Measurements from ENCODE around the gene ARHGAP29. TPM values are rescaled to one million over a fixed set of nuclear protein-coding genes. Genes with fewer than 3 reads are reported as not detected.

ARHGAP29 gene
- total RNA-seq, 2 experiments from 2014 or later: not detected

DNA sequence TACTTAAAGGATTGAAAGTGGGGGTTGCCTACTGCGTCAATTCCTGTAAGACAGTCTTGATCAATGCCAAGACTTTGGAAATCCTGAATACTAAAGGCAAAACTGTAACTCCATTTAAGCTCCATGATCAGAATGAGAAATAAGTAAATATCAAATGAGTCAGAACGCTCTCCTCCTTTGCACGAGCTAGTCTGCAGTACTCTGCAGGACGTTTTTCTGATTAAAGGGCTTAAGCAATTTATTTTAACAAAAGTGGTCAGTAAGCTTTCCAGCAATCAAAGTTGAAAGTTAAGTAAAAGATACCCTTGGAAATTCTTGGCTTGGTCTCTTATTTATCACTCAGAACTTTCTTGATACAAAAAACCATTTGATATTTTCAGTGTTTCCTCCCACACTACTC is 35.7 kb upstream of the ARHGAP29 start:
- H3K4me3 Mint-ChIP-seq: no peak overlapping the region
- TF ChIP-seq, protein P1, sequence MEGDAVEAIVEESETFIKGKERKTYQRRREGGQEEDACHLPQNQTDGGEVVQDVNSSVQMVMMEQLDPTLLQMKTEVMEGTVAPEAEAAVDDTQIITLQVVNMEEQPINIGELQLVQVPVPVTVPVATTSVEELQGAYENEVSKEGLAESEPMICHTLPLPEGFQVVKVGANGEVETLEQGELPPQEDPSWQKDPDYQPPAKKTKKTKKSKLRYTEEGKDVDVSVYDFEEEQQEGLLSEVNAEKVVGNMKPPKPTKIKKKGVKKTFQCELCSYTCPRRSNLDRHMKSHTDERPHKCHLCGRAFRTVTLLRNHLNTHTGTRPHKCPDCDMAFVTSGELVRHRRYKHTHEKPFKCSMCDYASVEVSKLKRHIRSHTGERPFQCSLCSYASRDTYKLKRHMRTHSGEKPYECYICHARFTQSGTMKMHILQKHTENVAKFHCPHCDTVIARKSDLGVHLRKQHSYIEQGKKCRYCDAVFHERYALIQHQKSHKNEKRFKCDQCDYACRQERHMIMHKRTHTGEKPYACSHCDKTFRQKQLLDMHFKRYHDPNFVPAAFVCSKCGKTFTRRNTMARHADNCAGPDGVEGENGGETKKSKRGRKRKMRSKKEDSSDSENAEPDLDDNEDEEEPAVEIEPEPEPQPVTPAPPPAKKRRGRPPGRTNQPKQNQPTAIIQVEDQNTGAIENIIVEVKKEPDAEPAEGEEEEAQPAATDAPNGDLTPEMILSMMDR (IDR thresholded peaks at IDR 0.05): no peak
- CTCF ChIA-PET: interaction anchor here (1.0 kb wide), 1 partner anchor 63 kb away, joined by 3 read pairs; no protein-coding TSS in a partner anchor
- H3K27ac Mint-ChIP-seq: no peak overlapping the region
- H3K27me3 Mint-ChIP-seq: peaks cover 15% of the 10 kb centered on the region
- no peaks in the 10 kb centered on the region for H3K9me3 Mint-ChIP-seq
- H3K4me1 Mint-ChIP-seq (ENCODE audit: low read depth): no peaks in the 10 kb centered on the region
- intact Hi-C loops (cut with micrococcal nuclease): no loop called here
- POLR2A ChIA-PET: no interaction called here
- ATAC-seq (no peak), DNase-seq (no peak)
- H3K36me3 Mint-ChIP-seq (ENCODE audit: low read depth): no peaks in the 10 kb centered on the region

DNA sequence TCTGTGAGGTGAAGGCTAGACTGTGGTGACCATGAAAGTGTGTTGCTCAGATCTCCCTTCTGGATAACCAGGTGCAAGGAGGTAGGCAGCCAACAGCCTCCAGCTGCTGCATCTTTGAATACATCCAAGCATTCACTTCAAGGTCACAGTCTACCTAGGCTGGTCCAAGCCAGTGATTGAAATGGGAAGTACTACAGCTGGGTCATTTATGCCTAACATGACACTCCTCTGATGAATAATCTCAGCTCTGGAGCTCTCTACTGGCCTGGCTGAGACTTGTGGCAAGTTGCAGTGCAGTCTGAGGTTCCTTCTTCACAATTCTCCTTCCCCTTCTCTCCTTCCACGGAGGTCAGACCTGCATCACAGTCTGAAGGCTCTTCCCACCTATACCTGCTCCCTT is 35.0 kb upstream of the ARHGAP29 start:
- no peak for DNase-seq
- CTCF ChIA-PET: no interaction called here

DNA sequence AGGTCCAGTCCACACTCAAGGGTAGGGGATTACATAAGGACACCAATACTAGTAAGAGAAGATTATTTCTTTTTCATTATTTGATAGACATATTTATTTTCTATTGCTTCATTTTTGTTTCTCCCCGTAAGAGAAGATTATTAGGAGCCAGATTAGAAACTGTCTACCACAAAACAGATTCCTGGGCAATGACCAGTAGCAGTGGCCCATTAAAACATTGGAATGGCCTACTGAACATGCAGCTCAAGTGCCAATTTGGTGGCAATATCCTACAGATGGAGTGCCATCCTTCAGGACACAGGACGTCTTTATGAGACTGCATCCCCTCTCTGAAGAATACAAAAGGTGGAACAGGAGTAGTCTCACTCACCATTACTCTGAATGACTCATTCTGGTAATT is 34.0 kb upstream of the ARHGAP29 start:
- ChIA-PET CTCF (no interaction called here), POLR2A (no interaction called here)
- no peaks in the 10 kb centered on the region for H3K36me3 Mint-ChIP-seq (ENCODE audit: low read depth)
- intact Hi-C loops (cut with micrococcal nuclease): no loop called here
- DNase-seq (no peak), ATAC-seq (no peak)
- no peak overlapping the region for H3K27ac Mint-ChIP-seq
- H3K4me1 Mint-ChIP-seq (ENCODE audit: low read depth): no peaks in the 10 kb centered on the region
- peaks cover 15% of the 10 kb centered on the region for H3K27me3 Mint-ChIP-seq
- H3K9me3 Mint-ChIP-seq: no peaks in the 10 kb centered on the region
- TF ChIP-seq, protein P1 (IDR thresholded peaks at IDR 0.05): no peak
- H3K4me3 Mint-ChIP-seq: no peak overlapping the region

More for the DNA sequence above, 35.0 kb upstream of the ARHGAP29 start:
- Mint-ChIP-seq H3K27ac (no peak overlapping the region), H3K27me3 (peaks cover 15% of the 10 kb centered on the region), H3K36me3 (ENCODE audit: low read depth) (no peaks in the 10 kb centered on the region), H3K4me1 (ENCODE audit: low read depth) (no peaks in the 10 kb centered on the region), H3K4me3 (no peak overlapping the region), H3K9me3 (no peaks in the 10 kb centered on the region)
- intact Hi-C loops (cut with micrococcal nuclease): no loop called here
- ATAC-seq: no peak
- POLR2A ChIA-PET: no interaction called here
- TF ChIP-seq, protein P1 (IDR thresholded peaks at IDR 0.05): no peak

DNA sequence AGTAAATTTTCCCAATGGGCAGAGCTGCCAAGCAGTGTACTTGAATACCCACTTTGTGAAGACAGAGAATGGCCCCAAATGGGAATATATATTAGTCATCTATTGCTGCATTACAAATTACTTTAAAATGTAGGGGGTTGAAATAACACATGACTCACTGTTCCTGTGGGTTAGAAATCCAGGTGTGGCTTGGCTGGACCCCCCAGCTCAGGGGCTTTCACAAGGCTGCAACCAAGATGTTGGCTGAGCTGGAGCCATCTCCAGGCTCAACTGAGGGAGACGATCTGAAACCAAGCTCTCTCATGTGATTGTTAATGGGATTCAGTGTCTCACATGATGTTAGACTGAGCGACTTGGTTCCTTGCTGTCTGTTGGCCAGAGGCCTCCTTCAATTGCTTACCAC is 33.4 kb upstream of the ARHGAP29 start:
- no peak for ATAC-seq

DNA sequence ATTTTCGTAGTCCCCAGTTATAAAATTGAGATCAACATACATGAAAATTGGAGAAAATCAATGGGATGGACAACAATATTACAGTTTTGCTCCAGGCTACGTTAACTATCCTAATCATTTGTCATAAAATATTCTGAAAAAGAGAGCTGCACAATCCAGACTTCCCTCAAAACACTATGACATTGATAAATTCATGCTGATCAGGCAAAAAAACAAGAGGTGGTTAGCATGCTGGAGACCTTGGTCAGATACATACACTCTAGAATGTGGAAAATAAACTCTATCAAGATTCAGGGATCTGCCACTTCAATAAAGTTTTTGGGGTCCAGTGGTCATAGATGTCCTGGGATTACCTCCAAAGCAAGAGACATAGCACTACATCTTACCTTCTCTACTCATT is 32.5 kb upstream of the ARHGAP29 start:
- Mint-ChIP-seq H3K27ac (no peak overlapping the region), H3K27me3 (peaks cover 15% of the 10 kb centered on the region)

More for the DNA sequence above, 33.4 kb upstream of the ARHGAP29 start:
- DNase-seq: no peak
- Mint-ChIP-seq H3K36me3 (ENCODE audit: low read depth) (no peaks in the 10 kb centered on the region), H3K27me3 (peaks cover 15% of the 10 kb centered on the region), H3K27ac (no peak overlapping the region), H3K4me1 (ENCODE audit: low read depth) (no peaks in the 10 kb centered on the region), H3K9me3 (no peaks in the 10 kb centered on the region), H3K4me3 (no peak overlapping the region)
- POLR2A ChIA-PET: no interaction called here
- TF ChIP-seq, protein P1 (IDR thresholded peaks at IDR 0.05): no peak
- CTCF ChIA-PET: no interaction called here
- intact Hi-C loops (cut with micrococcal nuclease): no loop called here

More for the DNA sequence above, 32.5 kb upstream of the ARHGAP29 start:
- H3K4me1 Mint-ChIP-seq (ENCODE audit: low read depth): no peaks in the 10 kb centered on the region
- ChIA-PET POLR2A (no interaction called here), CTCF (interaction anchor here (1.0 to 1.3 kb wide), 2 partner anchors 10 to 232 kb away, joined by 3 read pairs; no protein-coding TSS in a partner anchor)
- TF ChIP-seq, protein P1 (IDR thresholded peaks at IDR 0.05): no peak
- DNase-seq (no peak), ATAC-seq (no peak)
- H3K4me3 Mint-ChIP-seq: no peak overlapping the region
- no peaks in the 10 kb centered on the region for H3K36me3 Mint-ChIP-seq (ENCODE audit: low read depth)
- no peaks in the 10 kb centered on the region for H3K9me3 Mint-ChIP-seq
- intact Hi-C loops (cut with micrococcal nuclease): no loop called here
